ENCODE results near the gene ZNF605. TPM values are rescaled to one million over a fixed set of nuclear protein-coding genes. Genes with fewer than 3 reads are reported as not detected.

Gene ZNF605
- polyA plus RNA-seq, 3 donors: 0.32 to 1.9 (median 0.80) TPM

GRCh38 chr12:132899033-132899432, 57.1 kb downstream of the ZNF605 start:
- no peak for DNase-seq
- WGBS (ENCODE audit: insufficient coverage): 100% methylated on average over 3 of the region's 5 CpGs
- no peak overlapping the region for H3K27ac Mint-ChIP-seq
- Histone ChIP-seq H3K27me3 (ENCODE audit: control insufficient read depth in 2 of 2, insufficient read depth in 2 of 2, low read length in 2 of 2) (no peaks in the 10 kb centered on the region), H3K4me2 (replicated peaks; ENCODE audit: extremely low read depth, low read length, poor library complexity, severe bottlenecking) (no peak overlapping the region), H3K79me2 (ENCODE audit: insufficient read depth, low read length) (no peaks in the 10 kb centered on the region), H3K4me3 (replicated peaks in 1 of 3; ENCODE audit: low read depth in 2 of 3, low read length in 3 of 3) (no peak overlapping the region), H3K36me3 (replicated peaks in 1 of 2; ENCODE audit: control insufficient read depth in 1 of 2, insufficient read depth in 2 of 2, low read length in 2 of 2) (no peaks in the 10 kb centered on the region), H4K20me1 (ENCODE audit: insufficient read depth, low read length) (no peaks in the 10 kb centered on the region), H3K27ac (ENCODE audit: low read depth in 1 of 2, low read length in 2 of 2) (no peak overlapping the region), H2AFZ (ENCODE audit: insufficient read depth, low read depth, low read length, poor library complexity, severe bottlenecking) (no peak overlapping the region), H3K9me3 (replicated peaks in 1 of 2; ENCODE audit: control insufficient read depth in 1 of 2, insufficient read depth in 1 of 2, low read length in 2 of 2) (peaks cover 30 to 69% of the 10 kb centered on the region in 2 donors), H3K4me1 (ENCODE audit: control insufficient read depth in 1 of 2, insufficient read depth in 2 of 2, low read length in 2 of 2) (no peaks in the 10 kb centered on the region), H3K9ac (ENCODE audit: insufficient read depth, low read length, poor library complexity, severe bottlenecking) (no peak overlapping the region)
- H3K4me1 Mint-ChIP-seq: peaks cover 14% of the 10 kb centered on the region
- H3K9me3 Mint-ChIP-seq: peaks cover 8 to 44% (median 21%) of the 10 kb centered on the region in 7 donors
- H3K4me3 Mint-ChIP-seq: no peak overlapping the region
- H3K36me3 Mint-ChIP-seq: no peaks in the 10 kb centered on the region
- H3K27me3 Mint-ChIP-seq (ENCODE audit: low read depth in 3 of 3): peaks cover 0 to 5% (median 1%) of the 10 kb centered on the region in 3 donors
- intact Hi-C loops (cut with micrococcal nuclease): no loop called here
- TF ChIP-seq CTCF (IDR thresholded peaks at IDR 0.05): no peak

GRCh38 chr12:132888852-132889251, 67.3 kb downstream of the ZNF605 start:
- Histone ChIP-seq H3K4me1 (ENCODE audit: control insufficient read depth in 1 of 2, insufficient read depth in 2 of 2, low read length in 2 of 2) (peaks cover 10 to 15% of the 10 kb centered on the region in 2 donors), H3K27me3 (ENCODE audit: control insufficient read depth in 2 of 2, insufficient read depth in 2 of 2, low read length in 2 of 2) (no peaks in the 10 kb centered on the region), H3K4me3 (replicated peaks in 1 of 3; ENCODE audit: low read depth in 2 of 3, low read length in 3 of 3) (no peak overlapping the region), H3K9me3 (replicated peaks in 1 of 2; ENCODE audit: control insufficient read depth in 1 of 2, insufficient read depth in 1 of 2, low read length in 2 of 2) (peaks cover 20 to 46% of the 10 kb centered on the region in 2 donors), H3K9ac (ENCODE audit: insufficient read depth, low read length, poor library complexity, severe bottlenecking) (no peak overlapping the region), H3K79me2 (ENCODE audit: insufficient read depth, low read length) (peaks cover 29% of the 10 kb centered on the region), H2AFZ (ENCODE audit: insufficient read depth, low read depth, low read length, poor library complexity, severe bottlenecking) (peak overlapping the region; percentile 98), H4K20me1 (ENCODE audit: insufficient read depth, low read length) (no peaks in the 10 kb centered on the region), H3K4me2 (replicated peaks; ENCODE audit: extremely low read depth, low read length, poor library complexity, severe bottlenecking) (no peak overlapping the region), H3K27ac (ENCODE audit: low read depth in 1 of 2, low read length in 2 of 2) (no peak overlapping the region), H3K36me3 (replicated peaks in 1 of 2; ENCODE audit: control insufficient read depth in 1 of 2, insufficient read depth in 2 of 2, low read length in 2 of 2) (peaks cover 2 to 12% of the 10 kb centered on the region in 2 donors)
- H3K4me1 Mint-ChIP-seq: peaks cover 17% of the 10 kb centered on the region
- intact Hi-C loops (cut with micrococcal nuclease): loop anchor here (5.0 to 10.0 kb wide), 4 partner anchors 57 to 193 kb away; partner anchors contain the start of genes ANKLE2 (in 1 of the 2), GOLGA3 (in 1 of the 2) and ZNF140 (in 1 of the 2)
- H3K9me3 Mint-ChIP-seq: peaks cover 21 to 52% (median 37%) of the 10 kb centered on the region in 7 donors
- H3K36me3 Mint-ChIP-seq: peaks cover 9 to 19% of the 10 kb centered on the region in 2 donors
- peak overlapping the region in 1 of 2 donors; percentile 17 for H3K4me3 Mint-ChIP-seq
- 97% methylated on average over 5 of the region's 6 CpGs for WGBS (ENCODE audit: insufficient coverage)
- peak overlapping the region in 1 of 7 donors; percentile 47 for H3K27ac Mint-ChIP-seq
- H3K27me3 Mint-ChIP-seq (ENCODE audit: low read depth in 3 of 3): peaks cover 3 to 10% (median 8%) of the 10 kb centered on the region in 3 donors
- TF ChIP-seq CTCF (IDR thresholded peaks at IDR 0.05): no peak
- no peak for DNase-seq

Measured in CD14-positive monocyte (primary cell).